NCI-H1092 treated with DMSO at 0.1 percent for 48 hours (cell line): Measurements from ENCODE around the gene C12orf50.
"Not testable (repeated sequence)": the region's sequence is repeated elsewhere in the genome, so short reads cannot be mapped to it uniquely, and the experiment has no call there.

Experiments
- DNase-seq: peaks from one replicate; lab custom pipeline; 2025; lab: John Stamatoyannopoulos, UW

The C12orf50 gene, protein sequence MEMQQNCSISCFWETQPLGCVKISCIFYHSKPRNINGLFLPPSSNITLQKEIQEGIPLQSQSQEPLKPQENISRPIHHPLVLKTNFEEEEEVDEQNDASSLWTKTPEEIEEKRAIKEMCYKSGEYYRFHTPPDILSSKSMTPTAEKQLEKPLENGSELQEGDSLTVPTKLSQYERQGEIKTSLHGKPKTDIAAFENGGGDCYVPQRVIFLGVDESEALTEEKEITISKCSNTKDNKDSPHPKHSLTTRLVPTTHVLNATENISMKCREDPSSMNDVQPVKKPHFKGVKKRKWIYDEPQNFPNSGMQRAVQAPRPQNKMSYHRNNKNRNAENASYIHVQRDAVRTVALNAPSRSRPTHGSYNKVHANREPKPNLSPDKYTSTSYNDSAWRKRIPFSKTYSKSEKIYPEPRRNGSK

DNA sequence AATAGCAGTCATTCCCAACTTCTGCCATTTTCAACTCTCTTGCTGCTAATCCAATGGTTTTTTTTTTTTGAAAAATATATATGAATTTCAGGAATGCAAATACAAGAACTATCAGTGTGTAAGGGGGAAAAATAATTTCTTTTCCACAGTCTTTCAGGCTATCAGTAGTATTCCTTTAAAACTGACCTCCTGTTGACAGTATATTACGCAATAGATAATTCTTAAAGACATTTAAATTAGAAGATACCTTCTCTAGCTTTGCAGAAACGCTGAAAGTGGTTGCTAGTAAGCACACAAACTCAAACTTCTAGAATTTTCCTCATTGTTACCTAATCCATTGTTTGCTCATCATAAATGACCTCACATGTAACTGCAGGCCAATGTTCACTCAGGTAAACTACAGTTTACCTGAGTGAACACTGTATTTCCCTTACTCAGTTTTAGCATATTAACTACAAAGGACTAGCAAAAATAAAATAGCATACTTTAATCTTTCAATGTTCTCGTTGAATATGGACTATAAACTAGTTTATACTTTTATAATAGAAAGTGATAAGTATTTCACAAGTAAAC, at the start of gene C12orf50:
TSS of gene C12orf50 (minus strand) at position 309 of the 573 bp plus-strand sequence. CDS start 2,439 bp downstream, outside the sequence.
- no peak for DNase-seq

DNA sequence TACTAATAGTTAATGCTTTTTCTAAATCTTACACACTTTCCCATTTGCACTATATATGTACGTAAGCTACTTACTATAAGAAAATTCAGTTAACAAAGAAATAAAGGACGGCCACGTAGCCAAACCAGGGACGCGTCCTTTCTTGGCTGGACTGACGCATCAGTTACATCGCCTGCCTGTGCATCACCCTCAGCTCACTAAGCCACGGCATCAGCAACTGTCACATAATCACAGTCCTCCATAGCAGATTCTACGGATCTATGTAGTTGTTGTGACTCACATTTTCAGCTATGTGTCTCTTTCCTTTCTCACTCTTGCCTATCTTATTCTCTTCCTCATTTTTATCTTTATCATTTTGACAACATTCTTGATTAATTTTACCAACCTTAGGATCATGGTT, 38.1 kb upstream of the C12orf50 start:
- no peak for DNase-seq

DNA sequence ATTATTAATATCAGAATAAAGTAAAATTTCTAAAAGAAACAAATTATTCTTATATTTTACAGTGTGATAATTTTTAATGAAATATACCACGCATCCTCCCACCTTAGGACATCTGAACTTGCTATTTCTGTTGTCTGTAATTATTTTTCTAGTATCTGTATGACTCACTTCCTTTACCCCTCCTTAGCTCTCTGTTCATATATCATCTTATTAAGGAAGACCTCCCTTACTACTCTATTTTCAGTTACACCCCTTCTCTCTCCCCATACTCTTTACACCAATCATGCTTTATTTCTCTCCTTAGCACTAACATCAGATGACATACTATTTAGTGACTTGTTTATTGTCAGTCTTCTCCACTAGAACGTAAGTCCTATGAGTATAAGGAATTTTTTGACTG, 34.2 kb upstream of the C12orf50 start:
- DNase-seq: no peak

DNA sequence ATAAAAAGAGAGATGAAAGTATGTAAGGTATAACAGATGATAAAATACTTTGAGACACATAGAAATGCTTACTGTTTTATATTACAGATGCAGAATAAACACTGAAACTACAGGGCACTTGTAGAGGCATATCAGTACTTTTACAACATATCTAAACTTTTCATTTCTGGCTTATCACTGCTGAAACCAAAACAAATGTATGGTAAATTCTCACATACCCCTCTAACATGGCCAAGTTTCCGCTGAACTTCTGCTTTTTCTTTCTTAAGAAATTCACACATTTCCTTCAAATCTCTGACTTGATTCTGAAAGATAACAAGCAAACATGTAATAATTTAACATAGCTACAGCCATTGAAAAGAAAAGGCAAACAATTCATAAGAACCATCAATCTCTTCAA, 33.3 kb upstream of the C12orf50 start:
- DNase-seq: no peak

DNA sequence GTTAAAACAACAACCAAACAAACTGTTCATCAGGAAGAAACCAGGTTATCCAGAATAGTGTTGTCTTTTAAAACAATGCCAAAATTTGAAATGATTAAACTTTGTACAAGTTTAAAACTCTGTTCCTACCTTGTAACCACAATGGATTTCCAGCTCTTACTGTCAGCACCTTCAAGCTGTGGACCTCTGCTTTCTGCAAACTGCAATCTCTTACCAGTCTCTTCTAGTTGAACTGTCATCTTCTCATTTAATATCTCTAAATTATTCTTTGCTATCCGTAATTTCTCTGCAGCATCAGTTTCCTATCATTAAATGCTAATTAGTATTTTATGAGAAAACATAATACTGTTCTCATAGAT, 29.5 kb upstream of the C12orf50 start:
- DNase-seq: no peak

DNA sequence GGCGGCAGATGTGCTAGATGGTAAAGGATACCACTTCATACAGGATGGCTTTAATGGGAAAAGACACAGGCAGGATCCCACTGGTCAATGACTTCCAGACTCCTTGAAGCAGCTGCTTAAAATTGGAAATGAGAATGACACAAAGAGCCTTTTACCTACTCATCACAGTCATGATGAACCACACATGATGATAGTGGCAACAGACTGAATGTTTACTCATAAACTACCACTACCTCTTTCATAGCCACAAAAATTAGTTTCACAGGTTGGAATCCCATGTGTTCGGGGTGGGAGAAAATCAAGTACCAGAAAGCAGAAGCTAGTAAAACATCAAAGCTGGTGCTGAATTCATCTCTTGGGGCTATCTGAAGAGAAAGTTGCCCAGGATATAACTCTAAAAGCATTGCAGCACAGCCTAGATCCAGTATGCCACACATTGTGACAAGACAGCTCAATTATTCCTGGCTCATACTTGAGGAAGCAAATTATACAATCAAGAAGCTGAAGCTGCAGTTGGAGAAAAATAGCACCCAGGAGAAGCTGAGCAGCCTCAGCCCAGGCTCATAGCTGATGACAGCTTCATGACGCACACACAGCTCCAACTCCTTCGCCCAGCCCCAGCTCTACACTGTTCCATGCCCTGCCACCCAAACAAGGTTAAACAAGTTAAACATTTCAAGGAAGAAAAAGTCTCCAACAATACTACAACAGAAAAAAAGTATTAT, 29.0 kb upstream of the C12orf50 start:
- DNase-seq: no peak

DNA sequence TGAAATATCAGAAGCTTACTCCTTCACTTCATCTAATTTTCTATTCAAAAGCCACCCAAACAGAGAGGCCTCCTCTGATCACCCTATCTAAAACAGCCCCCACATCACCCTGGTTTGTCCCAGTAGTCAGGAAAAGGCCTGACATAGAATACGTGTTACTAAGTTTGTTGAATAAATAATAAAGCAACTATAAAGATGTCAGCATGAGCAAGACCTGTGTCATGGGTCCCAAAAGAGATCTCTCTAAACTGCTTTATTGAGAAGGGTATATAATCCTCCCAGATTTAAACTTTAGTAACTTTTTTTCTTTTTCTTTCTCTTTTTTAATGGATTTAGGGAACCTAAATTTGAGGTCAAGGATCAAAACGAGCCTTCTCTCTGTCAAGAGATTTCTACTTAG, 27.4 kb upstream of the C12orf50 start:
- no peak for DNase-seq

DNA sequence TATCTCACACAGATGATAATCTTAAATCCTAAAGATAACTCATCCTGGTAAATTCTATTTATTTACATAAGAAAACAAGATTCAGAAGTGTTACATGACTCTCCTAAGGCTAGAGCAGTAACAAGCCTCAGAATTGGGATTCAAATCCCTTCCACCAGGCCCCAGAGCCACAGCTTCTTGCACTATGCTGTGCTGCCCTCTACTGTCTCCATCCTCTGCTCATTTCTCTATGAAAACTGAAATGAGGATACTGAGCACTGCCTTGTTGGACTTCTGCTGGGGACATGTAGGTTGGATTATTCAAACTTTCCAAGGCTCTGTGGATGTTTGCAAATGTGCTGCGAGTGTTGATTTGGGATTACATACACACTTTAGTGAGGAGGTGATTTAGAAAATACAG, 23.5 kb upstream of the C12orf50 start:
- DNase-seq: peak; percentile 28

DNA sequence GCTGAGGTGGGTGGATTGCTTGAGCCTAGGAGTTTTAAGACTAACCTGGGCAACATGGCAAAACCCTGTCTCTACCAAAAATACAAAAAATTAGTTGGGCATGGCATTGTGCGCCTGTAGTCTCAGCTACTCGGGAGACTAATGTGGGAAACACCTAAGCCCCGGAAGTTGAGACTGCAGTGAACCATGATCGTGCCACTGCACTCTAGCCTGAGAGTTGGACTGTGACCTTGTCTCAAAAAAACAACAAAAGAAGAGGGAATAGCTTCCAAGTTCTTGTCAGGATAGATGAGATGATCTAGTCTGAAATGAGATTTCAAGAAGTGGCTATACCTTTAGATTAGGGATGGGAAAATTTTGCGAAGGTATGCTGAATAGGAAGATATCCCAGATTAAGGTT, 14.8 kb upstream of the C12orf50 start:
- DNase-seq: no peak

DNA sequence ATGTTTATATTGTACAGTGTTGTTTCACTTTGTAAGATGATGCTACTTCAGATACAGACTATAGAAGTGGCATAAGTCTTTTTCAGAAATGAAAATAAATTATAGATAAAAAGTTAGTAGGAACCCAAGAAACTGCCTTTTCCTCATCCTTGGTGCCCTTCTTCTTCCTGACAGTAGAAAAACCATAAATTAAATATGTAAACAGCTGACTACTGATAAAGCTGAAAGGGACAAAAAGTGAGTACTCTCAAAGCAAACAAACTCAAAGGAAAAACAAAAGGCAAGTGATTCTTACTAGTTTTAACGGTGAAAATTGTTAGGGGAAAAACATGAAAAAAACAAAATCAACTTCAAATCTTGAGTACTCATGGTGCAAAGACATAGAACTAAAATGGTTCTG, 8.6 kb upstream of the C12orf50 start:
- DNase-seq: no peak

DNA sequence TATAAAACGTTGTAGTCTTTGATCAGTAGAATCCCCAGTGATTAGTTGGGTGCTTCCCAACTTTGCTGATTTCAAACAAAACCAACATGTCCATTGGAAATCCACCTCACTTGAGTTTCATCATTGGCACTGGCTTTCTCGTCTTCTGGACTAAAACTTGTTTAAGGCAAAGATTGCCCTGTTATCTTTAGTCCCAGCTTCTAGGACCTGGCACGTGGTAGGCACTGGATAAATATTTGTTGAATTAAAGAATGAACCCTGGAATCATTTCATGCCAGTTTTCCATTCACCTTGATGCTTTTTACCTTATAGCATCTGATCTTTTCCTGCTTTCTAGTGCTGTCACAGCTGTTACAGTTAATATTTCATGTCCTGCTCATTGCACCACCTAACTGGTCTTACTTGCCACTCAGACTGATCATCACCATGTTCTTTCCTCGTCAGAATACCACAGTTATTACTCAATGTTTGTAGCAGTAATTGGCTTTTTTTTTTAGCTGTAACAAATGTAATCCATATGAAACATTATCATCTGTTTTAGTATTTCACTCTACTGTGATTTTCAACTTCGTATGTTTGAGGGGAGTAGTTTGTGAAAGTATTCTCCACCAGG, 7.3 kb upstream of the C12orf50 start:
- DNase-seq: no peak

DNA sequence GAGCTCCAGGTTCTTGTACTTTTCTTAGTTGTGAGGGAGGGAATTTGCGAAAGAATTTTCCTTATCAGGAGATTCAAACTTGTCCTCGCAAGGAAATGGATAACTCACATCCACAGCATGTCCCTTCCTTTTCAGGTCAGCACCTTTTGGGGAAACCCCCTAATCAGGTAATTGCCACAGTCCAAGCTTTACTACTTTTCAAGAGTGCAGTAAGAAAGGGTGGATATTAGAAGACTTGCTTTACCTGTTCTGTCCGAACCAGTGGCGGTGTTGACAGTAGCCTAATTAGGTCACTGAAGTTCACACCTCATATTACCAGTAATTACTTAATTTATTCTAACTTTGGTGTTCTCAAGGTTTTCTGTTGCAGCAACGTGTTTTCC, 6.7 kb upstream of the C12orf50 start:
- DNase-seq: no peak

DNA sequence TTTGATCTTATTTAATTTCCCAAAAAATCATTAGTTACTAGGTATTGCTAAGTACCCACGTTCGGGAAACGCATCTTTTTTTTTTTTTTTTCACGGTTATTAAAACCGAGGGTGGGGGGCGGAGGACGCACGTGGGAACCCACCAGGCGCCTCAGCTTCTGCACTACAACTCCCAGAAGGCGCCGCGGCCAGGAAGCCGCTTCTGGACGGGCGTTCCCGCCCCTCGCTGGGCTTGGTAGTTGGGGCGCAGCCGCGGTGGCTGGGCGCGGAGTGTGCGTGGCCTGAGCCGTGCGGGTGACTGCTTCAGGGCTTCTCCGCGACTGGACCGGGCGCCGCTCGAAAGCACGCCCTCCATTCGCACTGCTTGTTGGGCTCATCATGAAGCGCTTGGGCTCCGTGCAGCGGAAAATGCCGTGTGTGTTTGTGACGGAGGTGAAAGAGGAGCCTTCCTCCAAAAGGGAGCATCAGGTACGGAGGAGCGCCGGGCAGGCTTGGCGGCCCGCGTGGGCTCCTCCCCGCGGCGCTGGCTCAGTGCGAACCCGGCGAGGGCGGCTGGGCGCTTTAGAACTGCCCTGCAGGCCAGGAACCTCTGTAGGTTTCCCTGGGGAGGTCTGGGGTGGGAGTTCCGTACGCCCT, 6.2 kb upstream of the C12orf50 start:
- peak; percentile 73 for DNase-seq

DNA sequence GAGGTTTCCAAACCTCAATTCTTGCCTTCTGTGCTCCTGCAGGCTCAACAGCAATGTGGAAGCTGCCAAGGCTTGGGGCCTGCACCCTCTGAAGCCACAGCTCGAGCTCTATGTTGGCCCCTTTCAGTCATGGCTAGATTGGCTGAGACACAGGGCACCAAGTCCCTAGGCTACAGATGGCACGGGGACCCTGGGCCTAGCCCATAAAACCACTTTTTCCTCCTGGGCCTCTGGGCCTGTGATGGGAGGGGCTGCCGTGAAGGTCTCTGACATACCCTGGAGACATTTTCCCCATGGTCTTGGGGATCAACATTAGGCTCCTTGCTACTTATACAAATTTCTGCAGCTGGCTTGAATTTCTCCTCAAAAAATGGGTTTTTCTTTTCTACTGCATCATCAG, 2.0 kb upstream of the C12orf50 start:
- DNase-seq: not testable (repeated sequence)

DNA sequence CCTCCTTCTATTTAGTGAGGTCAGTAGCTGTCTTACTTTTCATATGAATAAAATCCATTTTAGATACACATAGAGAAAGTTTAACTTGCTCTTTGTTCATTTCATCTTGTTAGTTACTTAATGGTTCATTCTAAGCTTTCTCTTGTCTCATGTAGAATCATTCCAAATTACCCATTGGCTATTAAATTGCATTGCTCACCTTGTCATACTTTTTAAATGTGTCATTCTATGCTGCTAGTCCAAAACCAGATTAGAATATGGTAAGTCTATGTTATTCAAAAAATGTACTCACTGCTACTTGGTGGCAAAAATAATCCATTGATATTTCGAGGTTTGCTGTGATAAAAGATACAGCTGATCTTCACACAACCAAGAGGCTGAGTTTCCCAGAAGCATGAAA, 3.0 kb downstream of the C12orf50 start:
- no peak for DNase-seq

DNA sequence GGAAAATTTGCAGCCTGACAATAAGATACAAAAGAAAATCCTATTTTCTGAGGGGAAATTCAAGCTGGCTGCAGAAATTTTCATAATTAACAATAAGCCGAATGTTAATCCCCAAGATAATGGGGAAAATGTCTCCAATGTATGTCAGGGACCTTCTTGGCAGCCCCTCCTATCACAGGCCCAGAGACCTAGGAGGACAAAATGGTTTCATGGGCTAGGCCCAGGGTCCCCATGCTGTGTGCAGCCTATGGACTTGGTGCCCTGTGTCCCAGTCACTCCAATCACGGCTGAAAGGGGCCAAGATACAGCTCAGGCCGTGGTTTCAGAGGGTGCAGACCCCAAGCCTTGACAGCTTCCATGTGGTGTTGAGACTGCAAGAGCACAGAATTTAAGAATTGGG, 11.2 kb downstream of the C12orf50 start:
- no peak for DNase-seq

DNA sequence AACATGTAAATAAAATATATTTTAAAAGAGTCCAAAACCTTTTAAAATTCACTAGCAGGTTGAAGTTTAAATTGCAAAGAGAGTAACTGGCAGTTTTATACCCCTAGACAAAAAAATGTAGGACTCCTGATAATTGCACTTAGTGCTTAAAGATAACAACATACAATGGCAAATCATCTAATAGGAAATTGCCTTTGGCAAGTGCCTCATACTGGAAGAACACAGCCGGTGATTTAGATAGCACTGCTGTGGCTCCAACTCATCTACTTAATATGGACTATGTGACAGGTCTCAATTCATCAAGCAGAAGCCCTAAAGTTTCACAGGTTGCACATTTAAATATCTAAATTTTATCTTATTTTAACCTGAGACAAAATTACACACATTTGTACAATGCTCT, 13.4 kb downstream of the C12orf50 start:
- no peak for DNase-seq

DNA sequence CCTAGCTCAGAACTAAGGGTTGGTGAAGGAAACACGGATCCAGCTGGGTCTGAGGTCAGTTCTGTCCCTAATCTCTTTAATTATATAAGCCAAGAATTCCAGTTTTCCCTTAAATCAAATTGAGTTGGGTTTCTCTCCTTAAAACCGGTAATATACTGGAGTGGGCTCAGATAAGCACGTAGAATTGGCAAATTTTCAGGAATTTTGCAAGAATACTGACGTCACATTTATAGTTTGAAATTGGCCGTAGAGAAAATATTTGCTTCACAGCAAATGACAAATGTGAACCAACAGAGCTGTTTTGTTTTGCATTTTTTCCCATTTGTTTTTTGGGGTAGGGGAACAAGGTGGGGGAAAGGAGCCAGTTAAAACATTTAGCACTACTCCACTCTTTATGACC, 17.4 kb downstream of the C12orf50 start:
- no peak for DNase-seq

DNA sequence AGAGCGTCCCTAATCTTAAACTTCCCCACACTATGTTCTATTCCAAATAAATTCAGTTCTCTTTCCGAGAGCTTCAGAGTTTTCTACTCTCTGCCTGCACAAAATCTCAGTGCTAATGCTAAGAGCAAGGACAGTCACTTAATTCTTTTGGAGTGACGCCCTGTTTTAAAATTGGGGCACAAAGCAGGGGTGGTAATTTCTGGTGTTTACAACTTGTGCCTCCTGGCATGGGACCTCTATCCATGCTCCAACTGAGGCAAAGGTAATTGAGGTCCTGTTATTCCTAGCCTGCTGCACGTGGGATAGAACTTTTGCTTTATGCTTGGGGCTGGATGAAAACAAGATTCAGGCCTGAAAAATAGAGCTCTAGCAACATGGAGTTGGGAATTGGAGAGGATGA, 22.9 kb downstream of the C12orf50 start:
- no peak for DNase-seq

DNA sequence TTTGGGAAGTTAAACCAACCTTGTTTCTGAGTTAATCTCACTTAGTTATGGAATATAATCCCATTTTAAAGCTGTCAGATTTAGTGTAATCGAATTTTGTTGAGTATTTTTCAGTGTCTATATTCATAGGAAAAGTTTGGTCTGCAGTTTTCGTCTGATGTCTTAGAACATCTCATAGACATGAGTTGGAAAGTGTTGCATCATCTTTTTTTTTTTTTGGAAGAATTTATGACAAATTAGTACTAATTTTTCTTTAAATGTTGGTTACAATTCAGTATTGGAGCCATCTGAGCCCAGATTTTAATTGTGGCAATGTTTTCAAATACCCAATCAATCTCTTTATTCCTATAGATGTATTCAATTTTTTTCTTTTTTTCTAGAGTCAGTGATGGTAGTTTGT, 27.9 kb downstream of the C12orf50 start:
- no peak for DNase-seq

DNA sequence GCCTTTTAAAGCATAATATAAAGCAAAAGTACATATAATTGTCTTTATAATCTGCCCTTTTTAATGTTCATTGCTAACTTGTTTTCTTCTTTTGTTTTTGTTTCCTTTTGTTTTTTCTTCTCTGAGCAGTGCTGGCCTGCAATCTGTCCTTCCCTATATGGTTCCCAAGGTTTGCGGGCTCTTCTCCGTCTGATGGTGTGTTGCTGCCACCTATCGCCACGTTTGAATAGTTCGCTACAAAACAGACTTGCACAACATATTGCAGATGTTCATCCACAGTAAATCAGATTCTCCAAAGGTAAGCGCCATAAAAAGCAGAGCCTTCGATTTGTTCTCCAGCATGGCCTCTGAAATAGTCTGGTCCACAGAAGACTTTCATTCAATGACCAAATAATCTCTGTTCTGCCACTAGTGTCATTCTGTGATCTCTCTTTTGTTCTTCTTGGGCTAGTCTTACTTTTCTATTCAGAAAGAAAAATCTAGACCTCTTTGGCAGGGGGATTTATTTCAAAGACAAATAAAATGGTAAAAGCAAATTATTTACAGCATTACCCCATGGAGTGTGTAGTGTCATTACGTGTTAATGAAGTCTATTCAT, 33.5 kb downstream of the C12orf50 start:
- peak; percentile 60 for DNase-seq

DNA sequence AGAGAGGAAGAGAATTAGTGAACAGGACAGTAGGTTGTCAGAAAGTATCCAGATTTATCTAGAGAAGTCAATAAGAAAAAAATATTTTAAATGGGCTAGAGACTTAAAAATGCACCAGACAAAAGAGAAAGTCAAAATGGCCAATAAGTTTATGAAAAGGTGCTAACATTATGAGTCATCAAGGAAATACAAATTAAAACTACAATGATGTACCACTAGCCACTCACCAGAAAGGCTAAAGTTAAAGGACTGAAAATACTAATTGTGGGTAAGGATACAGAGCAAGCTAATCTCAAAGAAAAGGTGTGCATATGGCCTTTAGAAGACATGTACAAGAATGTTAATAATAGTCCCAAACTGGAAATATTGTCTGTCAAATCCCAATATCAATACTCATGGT, 37.7 kb downstream of the C12orf50 start:
- no peak for DNase-seq
